SU-DHL-6 (cell line): ENCODE results near the gene HLA-DPA1.
A peak's percentile ranks its signal among the peaks of the same experiment; 100 is the strongest.

Experiments
- H2AFZ ChIP-seq: fragments of 200-600 bp; sonication (generic); 2 replicates; pipeline ENCODE4 v1.6.1; 2014; ENCODE audit warnings: low read depth, mild to moderate bottlenecking, moderate library complexity, mixed read lengths, antibody characterized with exemption, low read length; ENCODE audit not compliant: severe bottlenecking
- H3F3A ChIP-seq: fragments of 200-600 bp; shearing (Covaris generic); 2 replicates; pipeline ENCODE4 v1.6.0; 2016; ENCODE audit warnings: antibody characterized with exemption, mild to moderate bottlenecking; ENCODE audit not compliant: insufficient read depth
- H3K27ac ChIP-seq: fragments of 200-600 bp; sonication (generic); 2 replicates; pipeline ENCODE4 v1.5.1; 2016; ENCODE audit warnings: low read depth, mild to moderate bottlenecking, low read length, moderate library complexity, mixed read lengths
- H3K27me3 ChIP-seq: fragments of 200-600 bp; sonication (generic), shearing (Covaris generic); 2 replicates; pipeline ENCODE4 v1.6.0; 2014; ENCODE audit warnings: mild to moderate bottlenecking, low read length
- H3K36me3 ChIP-seq: fragments of 200-600 bp; sonication (generic); 2 replicates; pipeline ENCODE4 v1.6.1; 2014; ENCODE audit warnings: mild to moderate bottlenecking, low read length, mixed read lengths
- H3K4me2 ChIP-seq: fragments of 300-600, 200-600 bp; shearing (Covaris generic), sonication (generic); 2 replicates; pipeline ENCODE4 v1.6.0; 2014; ENCODE audit warnings: low read length, low read depth, mild to moderate bottlenecking; ENCODE audit not compliant: poor library complexity, severe bottlenecking
- H3K4me3 ChIP-seq: fragments of 200-600 bp; sonication (generic); 2 replicates; pipeline ENCODE4 v1.5.1; 2014; ENCODE audit warnings: antibody characterized with exemption, low read length, mild to moderate bottlenecking, mixed read lengths; ENCODE audit not compliant: insufficient read depth, poor library complexity, severe bottlenecking
- H3K79me2 ChIP-seq: fragments of 200-600 bp; sonication (generic); 2 replicates; pipeline ENCODE4 v1.6.1; 2014; ENCODE audit warnings: mild to moderate bottlenecking, low read length, moderate library complexity; ENCODE audit not compliant: insufficient read depth
- H3K9ac ChIP-seq: fragments of 200-600 bp; sonication (generic); 2 replicates; pipeline ENCODE4 v1.7.0; 2014; ENCODE audit warnings: mild to moderate bottlenecking, low read length
- H3K9me2 ChIP-seq: fragments of 200-600 bp; sonication (generic); replicated peaks from 2 replicates; pipeline ENCODE4 v1.6.1; 2014; ENCODE audit warnings: low read length; ENCODE audit not compliant: insufficient read depth
- H3K9me3 ChIP-seq: fragments of 200-600 bp; sonication (generic); 2 replicates; pipeline ENCODE4 v1.6.1; 2014; ENCODE audit warnings: low read length, mixed read lengths; ENCODE audit not compliant: insufficient read depth
- H4K20me1 ChIP-seq: fragments of 200-600 bp; sonication (generic); 2 replicates; pipeline ENCODE4 v1.6.1; 2014; ENCODE audit warnings: low read depth, mild to moderate bottlenecking, antibody characterized with exemption, low read length, moderate library complexity, mixed read lengths
- EZH2phosphoT487 ChIP-seq: fragments of 200-600 bp; sonication (generic), shearing (Covaris generic); conservative IDR thresholded peaks from 2 replicates; pipeline ENCODE4 v1.6.1; 2018; ENCODE audit warnings: mild to moderate bottlenecking, antibody characterized with exemption, low read length, moderate library complexity, mixed read lengths
- TF ChIP-seq, protein P1 (sequence below): fragments of 200-600 bp; sonication (generic); IDR thresholded peaks from one replicate; pipeline ENCODE4 v1.5.1; 2017; ENCODE audit warnings: antibody characterized with exemption, mild to moderate bottlenecking, low read length, moderate library complexity; ENCODE audit not compliant: insufficient read depth, poor library complexity, severe bottlenecking

The HLA-DPA1 gene

DNA sequence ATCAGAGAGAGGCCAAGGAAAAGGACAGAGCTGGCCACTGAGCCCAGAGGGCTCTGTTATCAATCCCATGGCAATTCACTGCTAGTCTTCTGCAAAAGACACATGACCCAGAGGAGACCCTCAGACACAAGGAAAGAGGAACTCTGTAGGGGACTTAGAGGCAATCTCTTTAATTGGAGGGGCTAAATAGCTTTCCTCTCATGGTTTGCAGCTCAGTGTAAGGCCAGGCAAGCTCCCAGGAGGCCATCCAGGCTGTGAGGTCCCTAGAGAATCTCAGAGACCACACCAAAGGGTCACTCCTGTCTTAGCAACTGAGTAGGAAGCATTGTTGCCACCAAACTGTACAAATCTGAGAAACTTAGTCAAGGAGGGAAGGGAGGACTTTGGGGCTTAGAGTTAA is 54.1 kb downstream of the HLA-DPA1 start:
- H3K27ac ChIP-seq: no peak overlapping the region
- H3K36me3 ChIP-seq: no peaks in the 10 kb centered on the region
- no peaks in the 10 kb centered on the region for H3K27me3 ChIP-seq
- H3K9ac ChIP-seq: peak overlapping the region; percentile 26; the same call in 1 of the 2 replicates
- no peaks in the 10 kb centered on the region for H3K79me2 ChIP-seq
- TF ChIP-seq, protein P1, sequence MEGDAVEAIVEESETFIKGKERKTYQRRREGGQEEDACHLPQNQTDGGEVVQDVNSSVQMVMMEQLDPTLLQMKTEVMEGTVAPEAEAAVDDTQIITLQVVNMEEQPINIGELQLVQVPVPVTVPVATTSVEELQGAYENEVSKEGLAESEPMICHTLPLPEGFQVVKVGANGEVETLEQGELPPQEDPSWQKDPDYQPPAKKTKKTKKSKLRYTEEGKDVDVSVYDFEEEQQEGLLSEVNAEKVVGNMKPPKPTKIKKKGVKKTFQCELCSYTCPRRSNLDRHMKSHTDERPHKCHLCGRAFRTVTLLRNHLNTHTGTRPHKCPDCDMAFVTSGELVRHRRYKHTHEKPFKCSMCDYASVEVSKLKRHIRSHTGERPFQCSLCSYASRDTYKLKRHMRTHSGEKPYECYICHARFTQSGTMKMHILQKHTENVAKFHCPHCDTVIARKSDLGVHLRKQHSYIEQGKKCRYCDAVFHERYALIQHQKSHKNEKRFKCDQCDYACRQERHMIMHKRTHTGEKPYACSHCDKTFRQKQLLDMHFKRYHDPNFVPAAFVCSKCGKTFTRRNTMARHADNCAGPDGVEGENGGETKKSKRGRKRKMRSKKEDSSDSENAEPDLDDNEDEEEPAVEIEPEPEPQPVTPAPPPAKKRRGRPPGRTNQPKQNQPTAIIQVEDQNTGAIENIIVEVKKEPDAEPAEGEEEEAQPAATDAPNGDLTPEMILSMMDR: no peak
- no peak for TF ChIP-seq EZH2phosphoT487
- H4K20me1 ChIP-seq: no peaks in the 10 kb centered on the region
- H3F3A ChIP-seq: no peaks in the 10 kb centered on the region; the same call in 1 of the 2 replicates
- H3K9me3 ChIP-seq: no peaks in the 10 kb centered on the region
- peak overlapping the region; percentile 61 for H3K4me2 ChIP-seq
- peak overlapping the region; percentile 55 for H2AFZ ChIP-seq
- H3K4me3 ChIP-seq: peak overlapping the region; percentile 27
- no peaks in the 10 kb centered on the region for H3K9me2 ChIP-seq

DNA sequence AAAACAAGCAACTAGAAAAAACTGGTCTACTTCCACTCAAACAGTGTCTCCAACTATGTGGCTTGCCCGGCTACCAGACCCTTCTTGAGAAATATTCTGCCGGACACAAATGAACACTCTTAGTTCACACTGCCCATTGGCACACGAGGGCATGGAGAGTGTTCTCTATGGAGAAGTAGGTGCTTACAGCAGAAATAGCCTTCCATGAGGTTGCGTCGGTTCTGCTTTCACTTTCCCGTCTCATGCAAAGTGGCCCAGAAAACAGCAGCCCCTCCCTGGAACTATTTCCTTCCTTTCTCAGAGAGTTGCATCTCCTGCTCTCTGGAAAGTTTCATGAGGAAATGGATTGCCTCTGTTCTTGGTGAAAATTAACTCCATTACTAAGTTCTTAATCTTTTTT is 54.5 kb downstream of the HLA-DPA1 start:
- H3K27ac ChIP-seq: no peak overlapping the region
- H3K9me3 ChIP-seq: no peaks in the 10 kb centered on the region
- H3K36me3 ChIP-seq: no peaks in the 10 kb centered on the region
- peak overlapping the region; percentile 55 for H2AFZ ChIP-seq
- H3K79me2 ChIP-seq: no peaks in the 10 kb centered on the region
- peak overlapping the region; percentile 27 for H3K4me3 ChIP-seq
- H3K4me2 ChIP-seq: peak overlapping the region; percentile 61
- H4K20me1 ChIP-seq: no peaks in the 10 kb centered on the region
- H3K9ac ChIP-seq: peak overlapping the region; percentile 26; the same call in 1 of the 2 replicates
- H3K27me3 ChIP-seq: no peaks in the 10 kb centered on the region
- TF ChIP-seq EZH2phosphoT487: no peak
- TF ChIP-seq, protein P1: no peak
- no peaks in the 10 kb centered on the region for H3K9me2 ChIP-seq
- no peaks in the 10 kb centered on the region; the same call in 1 of the 2 replicates for H3F3A ChIP-seq

DNA sequence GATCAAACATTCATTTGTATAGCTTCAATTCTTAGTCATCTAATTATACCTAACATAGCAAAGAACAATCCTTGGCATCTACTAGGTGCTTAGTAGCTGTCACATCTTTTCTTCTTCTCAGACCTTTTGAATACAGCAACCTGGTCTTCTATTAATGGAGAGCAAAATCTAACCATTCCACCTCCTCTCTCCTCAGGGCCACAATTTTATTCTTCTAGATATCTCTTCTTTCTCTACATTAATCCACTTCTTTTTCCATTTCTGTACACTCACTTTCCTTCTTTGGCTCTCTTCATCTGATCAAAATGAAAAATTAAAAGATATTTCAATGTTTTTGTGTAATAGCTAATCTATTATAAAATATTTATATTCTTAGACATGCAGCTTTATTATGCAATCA is 55.0 kb downstream of the HLA-DPA1 start:
- TF ChIP-seq, protein P1: no peak
- TF ChIP-seq EZH2phosphoT487: no peak
- H3K4me2 ChIP-seq: peak overlapping the region; percentile 61
- H3K4me3 ChIP-seq: peak overlapping the region; percentile 27
- H3K36me3 ChIP-seq: no peaks in the 10 kb centered on the region
- no peaks in the 10 kb centered on the region for H3K9me3 ChIP-seq
- no peak overlapping the region for H3K9ac ChIP-seq
- no peaks in the 10 kb centered on the region for H3K79me2 ChIP-seq
- no peaks in the 10 kb centered on the region for H3K27me3 ChIP-seq
- no peaks in the 10 kb centered on the region; the same call in 1 of the 2 replicates for H3F3A ChIP-seq
- H4K20me1 ChIP-seq: no peaks in the 10 kb centered on the region
- H2AFZ ChIP-seq: no peak overlapping the region
- no peaks in the 10 kb centered on the region for H3K9me2 ChIP-seq
- H3K27ac ChIP-seq: no peak overlapping the region
